GM18505 (cell line): ENCODE measurements around the gene BARX2.

Source experiments
- ATAC-seq: cut with Tn5 transposase; IDR thresholded peaks from one replicate; pipeline ENCODE4 v1.9.1; 2021; ENCODE audit not compliant: unreplicated experiment
- POLR2A ChIP-seq: IDR thresholded peaks from 4 replicates; pipeline ENCODE4 v1.6.1; 2011; ENCODE audit warnings: borderline replicate concordance; ENCODE audit not compliant: insufficient read depth, insufficient read length; ENCODE audit errors: extremely low read depth

The BARX2 gene

DNA sequence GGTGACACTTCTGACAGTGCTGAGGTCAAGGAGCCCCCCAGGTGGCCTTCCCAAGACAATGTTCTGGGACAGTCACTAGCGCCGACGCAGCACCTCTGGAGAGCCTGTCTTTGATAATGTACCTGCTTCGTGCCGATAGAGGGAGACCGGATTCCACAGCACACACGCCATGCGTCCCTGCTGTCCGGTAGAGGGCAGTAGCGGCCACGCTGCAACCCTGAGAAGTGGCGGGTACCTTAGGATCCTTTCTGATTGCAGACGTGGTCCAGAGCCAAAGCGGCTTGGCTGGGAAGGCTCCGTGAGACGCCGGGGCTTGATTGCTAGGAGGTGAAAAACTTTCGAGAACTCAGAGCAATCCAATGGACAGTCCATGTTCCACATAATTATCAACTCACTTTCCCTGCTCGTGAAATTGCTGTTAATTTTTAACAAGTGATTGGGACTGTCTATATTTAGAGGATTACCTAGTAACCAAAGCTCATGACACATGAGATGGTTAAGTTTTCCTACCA, 11.4 kb upstream of the BARX2 start:
- no peak for TF ChIP-seq POLR2A

DNA sequence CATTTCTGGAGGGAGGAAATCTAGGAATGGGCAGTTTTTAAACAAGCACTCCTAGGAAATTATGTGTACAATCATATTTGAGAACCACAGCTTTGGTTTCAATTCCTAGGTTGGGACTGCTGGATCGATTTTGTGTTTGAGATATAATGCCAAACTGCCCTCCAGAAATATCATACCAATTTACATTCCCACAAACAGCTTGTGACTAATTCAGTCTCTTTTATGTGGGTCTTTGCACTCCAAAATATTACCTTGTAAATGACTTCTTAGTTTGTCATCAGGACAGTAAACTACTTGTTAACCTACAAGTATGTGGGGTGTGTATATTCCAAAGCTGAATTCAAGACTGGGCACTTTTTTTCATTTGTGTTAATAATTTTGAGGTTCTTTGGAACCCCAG, 9.8 kb upstream of the BARX2 start:
- no peak for TF ChIP-seq POLR2A
- no peak for ATAC-seq

More for the DNA sequence above, 11.4 kb upstream of the BARX2 start:
- ATAC-seq: peak; percentile 100

DNA sequence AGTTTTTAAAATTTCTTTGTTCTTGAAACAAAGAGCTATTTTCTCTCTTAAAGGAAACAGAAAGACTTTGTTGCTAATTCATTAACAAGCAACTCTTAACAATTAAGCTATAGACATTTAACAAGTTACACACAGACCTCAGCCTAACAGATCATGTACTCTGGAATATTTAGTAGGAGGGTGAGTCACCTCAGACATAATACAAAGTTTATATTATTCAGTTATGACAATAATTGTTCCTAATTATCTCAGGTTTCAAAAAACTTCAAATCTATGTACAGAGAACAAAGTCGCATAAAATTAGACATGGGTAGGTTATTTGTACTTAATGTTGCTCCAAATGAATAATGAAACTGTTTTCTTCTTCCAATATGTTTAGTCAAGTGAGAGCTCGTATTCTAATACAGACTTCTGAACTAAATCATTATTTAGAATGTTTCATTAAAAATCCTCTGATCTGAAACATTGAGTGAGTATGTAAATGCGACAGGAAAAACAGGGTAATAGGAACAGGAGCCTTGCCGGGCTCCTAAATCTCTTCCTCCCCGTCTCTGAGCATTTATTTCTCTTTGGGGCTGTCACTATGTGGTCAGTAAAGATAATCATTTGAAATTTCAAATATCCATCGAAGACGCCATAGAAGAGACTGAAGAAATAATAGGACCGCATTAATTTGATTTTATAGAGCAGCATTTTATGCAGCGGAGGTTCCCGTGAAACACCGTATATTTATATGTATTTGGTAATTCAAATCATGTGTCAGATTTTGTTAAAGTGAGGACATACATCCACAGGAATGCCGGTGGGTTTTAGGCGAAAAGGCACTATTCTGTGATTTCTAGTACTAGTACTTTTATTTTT, 8.7 kb upstream of the BARX2 start:
- ATAC-seq: no peak
- TF ChIP-seq POLR2A: no peak

DNA sequence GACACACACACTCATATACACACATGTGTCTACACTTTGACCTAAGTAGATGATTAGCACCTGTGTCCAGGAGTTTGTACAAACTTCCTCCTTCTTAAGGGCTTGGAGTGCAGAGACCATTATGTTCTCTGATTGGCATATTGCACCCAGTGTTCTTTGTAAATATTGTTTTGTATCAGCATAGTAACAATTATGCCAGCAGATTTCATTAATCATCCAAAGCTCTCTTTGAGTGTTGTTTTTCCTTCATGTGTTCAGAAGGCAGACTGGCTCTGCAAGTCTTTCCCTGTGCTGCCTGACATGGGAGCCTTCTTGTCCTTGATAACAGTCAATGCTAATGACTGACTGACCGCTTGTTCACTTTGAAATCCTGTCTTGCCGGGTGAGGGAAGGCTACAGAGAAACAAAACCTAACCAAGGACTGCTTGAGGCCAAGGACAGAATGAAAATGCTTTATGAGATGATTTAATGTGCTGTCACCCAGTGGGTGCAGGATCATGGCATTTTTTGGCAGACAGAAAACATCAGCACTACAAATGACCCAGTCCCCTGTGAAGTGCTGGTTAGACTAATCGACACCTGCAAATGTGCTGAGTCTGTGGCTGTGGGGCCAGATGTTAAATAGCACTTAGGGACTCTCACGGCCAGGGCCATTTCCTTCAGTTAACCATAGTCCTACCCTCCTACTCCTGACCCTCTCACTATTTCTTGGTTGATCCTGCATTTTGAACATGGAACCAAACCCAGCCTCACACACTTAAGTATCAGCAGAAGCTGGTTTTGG, 6.6 kb upstream of the BARX2 start:
- no peak for TF ChIP-seq POLR2A
- ATAC-seq: no peak

DNA sequence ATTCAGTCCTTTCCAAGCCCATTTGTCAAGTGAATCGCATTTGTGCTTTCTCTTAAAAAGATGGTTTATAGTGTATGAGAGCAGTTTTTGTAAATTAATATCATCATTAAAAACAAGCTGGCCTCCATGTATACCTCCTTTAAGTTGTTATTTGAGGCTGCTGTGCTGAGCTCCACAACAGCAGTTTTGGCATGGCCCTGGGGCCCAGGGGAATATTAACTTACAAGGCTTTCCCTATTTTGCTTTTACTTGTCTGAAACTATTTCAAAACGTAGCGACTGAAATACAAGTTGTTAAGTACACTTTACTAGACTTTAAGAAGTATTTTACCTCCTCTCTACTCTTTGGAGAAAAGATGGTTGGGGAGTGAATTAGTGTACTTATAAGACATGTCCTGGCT, 4.9 kb upstream of the BARX2 start:
- TF ChIP-seq POLR2A: no peak
- no peak for ATAC-seq

DNA sequence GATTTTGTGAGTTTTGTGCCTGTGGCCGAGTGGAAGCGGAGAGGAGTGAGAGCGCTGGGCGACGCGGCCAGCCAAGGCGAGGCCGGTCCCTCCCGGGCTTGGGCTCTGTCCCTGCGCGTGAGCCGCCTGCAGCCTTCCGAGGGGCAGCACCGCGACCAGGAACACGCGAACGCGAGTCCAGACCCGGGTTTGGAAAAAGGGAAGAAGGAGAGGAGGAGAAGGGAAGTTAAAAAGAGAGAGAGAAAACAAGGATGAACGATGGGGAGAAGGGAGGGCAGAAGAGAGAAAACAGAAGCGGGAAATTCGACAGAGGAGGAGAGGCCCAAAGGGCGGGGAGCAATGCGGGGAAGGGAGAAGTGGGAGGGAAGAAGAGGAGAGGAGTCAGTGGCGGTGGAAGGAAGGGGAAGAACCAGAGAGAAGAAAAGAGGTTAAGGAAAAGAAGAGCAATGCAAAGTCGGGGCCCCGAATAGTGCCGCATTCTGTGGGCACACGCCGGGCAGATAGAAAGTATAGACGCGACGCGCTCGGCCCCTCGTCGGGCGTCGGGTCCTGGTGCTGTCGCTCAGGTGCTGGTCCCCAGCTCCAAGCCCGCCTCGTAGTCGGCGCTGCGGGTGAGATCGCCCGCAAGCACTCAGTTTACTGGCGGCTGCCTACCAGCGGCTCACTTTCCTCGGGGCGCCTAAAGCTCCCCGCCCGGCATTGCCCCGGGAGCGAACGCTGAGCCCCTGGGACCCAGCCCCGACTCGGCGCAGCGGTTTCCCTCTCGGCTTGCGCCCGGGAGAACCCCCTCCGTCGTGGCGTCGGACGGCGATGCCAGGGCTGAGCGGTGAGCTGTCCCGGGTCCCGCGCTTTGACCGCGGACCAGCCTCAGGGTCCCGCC, 2.8 kb upstream of the BARX2 start:
- TF ChIP-seq POLR2A: no peak
- no peak for ATAC-seq

DNA sequence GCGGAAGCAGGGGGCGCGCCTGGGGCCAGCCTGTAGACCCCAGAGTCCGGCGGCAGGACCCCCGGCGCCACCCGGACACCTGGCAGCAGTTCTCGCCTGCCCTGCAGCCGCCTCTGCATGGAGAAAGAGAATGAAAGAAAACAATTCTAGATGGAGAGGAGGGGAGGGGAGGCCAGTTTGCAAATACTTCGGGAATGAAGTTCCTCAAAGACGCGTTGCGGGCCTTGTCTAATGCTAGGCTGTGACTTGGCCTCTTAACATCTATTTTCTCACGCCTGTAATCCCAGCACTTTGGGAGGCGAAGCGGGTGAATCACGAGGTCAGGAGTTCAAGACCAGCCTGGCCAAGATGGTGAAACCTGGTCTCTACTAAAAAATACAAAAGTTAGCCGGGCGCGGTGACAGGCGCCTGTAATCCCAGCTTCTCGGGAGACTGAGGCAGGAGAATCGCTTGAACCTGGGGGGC, 2.1 kb upstream of the BARX2 start:
- ATAC-seq: no peak
- TF ChIP-seq POLR2A: no peak

DNA sequence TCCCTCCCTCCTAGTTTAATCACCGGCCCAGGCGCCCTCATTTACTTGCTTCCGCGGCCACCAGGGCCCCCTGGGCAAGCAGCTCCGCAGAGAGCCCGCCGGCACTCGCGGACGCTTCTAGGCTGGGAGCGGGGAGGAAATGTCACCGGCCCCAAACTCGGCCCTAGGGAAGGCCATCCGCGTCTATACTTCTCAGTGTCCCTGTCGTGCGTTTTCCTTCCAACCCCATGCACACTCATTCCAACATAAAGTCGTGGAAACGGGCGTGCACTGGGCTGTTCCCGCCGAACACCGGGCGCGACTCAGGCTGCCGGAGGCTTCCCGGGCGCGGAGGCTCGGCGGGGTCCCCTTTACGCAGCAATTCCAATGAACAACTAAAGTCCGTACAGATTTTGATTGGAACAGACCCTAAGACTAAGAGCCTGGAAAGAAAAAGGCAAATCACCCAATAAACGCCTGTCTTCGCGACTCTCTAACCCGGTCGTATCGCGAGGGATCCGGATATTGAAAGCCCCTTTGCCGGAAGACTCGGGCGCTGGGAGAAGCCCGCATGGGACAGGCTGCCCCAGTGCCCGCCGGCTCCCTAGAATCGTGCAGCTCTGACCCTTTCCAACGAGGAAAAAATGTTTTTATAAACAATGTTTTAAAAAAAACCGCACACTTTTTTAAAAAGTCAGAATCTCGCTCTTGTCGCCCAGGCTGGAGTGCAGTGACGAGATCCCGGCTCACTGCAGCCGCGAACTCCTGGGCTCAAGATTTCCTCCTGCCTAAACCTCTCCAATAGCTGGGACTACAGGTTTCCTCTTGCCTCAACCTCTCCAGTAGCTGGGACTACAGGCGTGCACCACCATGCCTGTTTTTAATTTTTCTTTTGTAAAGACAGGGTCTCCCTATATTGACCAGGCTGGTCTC, 1.3 kb upstream of the BARX2 start:
- no peak for TF ChIP-seq POLR2A
- no peak for ATAC-seq

DNA sequence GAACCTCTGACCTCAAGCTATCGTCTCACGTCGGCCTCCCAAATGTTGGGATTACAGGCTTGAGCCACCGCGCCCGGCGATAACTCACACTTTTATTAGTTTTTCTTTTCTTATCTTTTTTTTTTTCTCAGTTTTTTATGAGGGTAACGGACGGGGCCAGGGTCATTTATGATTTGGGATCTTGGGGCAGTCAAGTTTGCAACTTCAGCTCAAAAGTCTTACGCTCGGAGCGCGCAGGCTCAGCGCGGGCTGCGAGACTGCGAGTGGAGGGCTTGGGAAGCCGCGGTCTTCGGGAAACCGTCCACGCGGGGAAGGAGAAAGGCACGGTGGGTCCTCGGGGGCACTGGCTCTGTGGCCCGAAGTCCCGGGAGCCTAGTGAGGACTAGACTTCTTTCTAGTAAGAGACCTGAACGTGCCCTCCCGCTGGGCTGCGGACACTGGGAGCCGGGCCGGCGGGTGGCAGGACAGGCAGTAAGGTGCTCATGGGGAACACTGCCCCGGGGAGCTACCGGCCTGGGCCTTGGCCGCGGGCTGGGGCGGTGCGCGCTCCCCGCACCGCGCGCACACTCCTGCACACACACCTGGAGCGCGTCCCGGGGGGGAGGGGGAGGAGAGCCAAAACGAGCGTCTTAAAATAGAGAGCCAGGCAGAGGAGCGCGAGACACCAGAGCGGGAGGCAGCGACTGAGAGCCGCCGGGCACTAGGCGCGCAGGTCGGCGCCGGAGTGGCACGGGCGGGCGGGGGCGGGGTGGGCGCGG, 476 bp upstream of the BARX2 start:
- ATAC-seq: no peak
- no peak for TF ChIP-seq POLR2A

DNA sequence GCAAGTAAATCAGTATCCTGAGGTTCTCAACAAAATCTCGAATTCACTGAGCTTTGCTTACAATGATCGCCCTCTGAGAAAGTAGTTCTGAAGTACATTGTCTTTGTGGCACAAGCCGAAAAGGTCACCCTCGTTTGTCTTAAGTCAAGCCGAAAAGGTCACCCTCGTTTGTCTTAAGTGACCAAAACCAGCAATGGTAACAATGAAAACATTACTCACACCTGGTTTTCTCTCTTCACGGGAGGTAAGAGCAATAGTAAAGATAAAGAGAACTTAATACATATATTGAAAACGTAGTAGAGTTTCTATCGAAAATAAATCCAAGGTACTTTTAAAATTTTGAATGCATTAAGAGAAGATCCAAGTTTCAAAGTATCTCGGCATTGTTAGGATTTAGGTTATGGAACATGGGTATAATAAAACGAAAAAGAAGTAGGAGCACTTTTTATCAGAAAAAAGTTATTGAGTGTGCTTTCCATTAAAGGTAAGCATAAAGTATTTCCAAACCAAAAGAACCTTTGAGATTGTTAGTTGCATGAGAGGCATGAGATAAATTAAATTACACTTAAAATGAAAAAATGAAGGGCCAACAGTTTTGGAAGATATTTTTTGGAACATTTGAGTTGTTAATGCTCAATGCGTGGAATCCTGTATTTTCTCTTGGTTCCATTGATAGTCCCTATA, 1.2 kb downstream of the BARX2 start:
- ATAC-seq: no peak
- no peak for TF ChIP-seq POLR2A

DNA sequence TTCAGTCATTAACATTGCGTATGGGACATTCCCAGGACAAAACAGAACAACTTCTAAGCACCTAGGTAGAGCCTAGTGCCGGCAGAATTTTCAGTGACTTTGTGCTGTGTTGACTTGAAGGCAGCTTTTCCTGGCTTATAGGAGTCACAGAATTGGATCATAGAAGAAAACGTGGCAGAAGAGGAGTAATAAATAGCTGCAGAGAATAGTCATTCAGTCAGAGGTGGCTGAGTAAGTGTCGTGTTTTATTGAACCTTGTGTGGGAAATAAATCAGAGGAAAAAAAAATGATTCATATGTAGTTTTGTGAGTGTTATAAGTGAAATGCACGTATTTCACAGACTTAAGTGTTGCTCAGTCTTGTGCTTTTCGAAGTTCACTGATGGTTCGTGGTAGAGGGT, 2.1 kb downstream of the BARX2 start:
- no peak for TF ChIP-seq POLR2A
- ATAC-seq: no peak
